ENCODE results near the gene S1PR2. TPM values are rescaled to one million over a fixed set of nuclear protein-coding genes. Genes with fewer than 3 reads are reported as not detected.
"Not testable (repeated sequence)": the region's sequence is repeated elsewhere in the genome, so short reads cannot be mapped to it uniquely, and the experiment has no call there.

The S1PR2 gene
- total RNA-seq, 1 experiment from 2014 or later = 4.9 TPM

GRCh38 chr19:10224337-10224736 is 6.8 kb downstream of the S1PR2 start:
- DNase-seq (ENCODE audit: low read depth) = no peak

DNA sequence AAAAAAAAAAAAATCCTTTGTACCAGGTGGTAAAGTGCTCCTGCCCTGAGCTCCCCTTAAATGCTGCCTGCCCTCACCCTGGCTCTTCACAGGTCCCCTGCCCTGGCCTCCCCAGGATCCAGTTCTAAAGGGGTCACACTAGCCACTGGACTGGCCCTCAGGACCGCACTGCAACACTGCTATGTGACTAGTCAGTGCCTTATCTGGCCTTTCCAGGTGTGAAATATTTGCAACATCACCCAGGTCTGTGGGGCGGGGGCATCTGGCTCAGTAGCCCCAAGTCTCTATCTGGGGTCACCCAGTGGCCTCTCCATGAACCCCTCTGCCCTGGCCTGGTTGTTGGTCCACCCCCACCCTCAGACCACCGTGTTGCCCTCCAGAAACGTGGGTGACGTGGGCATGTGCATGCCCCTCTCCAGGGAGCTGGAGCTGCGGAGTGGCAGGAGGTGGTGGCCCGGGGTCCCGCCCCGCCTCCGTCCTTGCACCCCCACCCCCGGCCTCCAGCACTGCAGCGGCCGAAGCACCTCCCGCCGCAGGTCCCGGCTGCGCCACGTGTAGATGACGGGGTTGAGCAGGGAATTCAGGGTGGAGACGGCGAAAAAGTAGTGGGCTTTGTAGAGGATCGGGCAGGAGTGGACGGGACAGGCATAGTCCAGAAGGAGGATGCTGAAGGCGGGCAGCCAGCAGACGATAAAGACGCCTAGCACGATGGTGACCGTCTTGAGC is 7.5 kb downstream of the S1PR2 start:
- no peak for DNase-seq (ENCODE audit: low read depth)

DNA sequence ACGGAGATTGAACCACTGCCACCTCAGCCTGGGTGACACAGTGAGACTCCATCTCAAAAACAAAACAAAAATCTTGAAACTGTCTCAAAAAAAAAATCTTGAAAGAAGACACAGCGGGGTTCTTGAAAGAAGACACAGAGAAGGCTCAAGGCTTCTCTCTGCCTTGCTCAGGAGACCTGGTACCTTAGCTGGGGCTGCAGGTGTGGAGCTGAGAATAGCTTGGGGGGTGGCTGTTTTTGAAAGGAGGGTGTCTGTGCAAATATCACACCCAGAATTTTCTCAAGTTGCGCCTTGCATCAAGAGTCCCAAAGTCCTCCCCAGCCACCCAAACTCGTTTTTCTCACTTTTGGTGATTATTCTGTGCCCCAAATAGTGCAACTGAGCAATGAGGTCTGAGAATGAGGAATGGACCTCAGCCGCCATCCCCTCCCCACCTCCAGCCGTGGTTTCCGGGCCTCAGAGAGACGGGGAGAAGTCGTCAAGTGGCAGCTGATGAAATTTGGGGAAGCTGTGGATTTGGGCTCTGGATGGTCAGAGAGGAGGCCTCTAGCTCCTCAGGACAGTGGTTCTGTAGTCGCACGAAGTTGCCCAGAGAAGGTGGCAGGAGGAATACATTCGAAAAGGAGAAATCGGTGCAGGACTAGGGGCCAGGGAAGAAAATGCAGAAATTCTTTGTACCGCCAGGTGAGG is 8.8 kb downstream of the S1PR2 start:
- DNase-seq (ENCODE audit: low read depth) = no peak

GRCh38 chr19:10220695-10221094 is 10.4 kb downstream of the S1PR2 start:
- DNase-seq (ENCODE audit: low read depth) = no peak

GRCh38 chr19:10219678-10220077 is 11.5 kb downstream of the S1PR2 start:
- peak; percentile 36 for DNase-seq (ENCODE audit: low read depth)

DNA sequence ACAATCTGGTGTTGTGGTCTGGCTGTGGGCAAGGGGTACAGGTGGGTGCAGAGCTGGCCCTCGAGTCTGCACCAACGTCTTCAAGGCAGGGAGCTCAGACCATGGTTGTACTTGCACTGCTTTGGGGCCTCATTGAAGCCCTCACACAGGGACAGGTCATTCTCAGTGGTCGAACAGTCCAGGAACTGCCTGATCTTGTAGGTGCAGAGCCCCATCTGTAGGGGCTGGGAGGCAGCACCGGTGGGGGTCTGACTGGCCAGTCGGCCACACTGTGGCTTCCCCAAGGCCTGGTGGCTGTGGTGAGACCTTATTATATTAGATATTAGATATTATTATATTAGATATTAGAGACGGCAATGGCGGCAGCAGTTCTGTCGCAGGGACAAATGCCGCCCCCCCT is 14.0 kb downstream of the S1PR2 start:
- no peak for DNase-seq (ENCODE audit: low read depth)

GRCh38 chr19:10214784-10215183 is 16.3 kb downstream of the S1PR2 start:
- DNase-seq (ENCODE audit: low read depth) = no peak

DNA sequence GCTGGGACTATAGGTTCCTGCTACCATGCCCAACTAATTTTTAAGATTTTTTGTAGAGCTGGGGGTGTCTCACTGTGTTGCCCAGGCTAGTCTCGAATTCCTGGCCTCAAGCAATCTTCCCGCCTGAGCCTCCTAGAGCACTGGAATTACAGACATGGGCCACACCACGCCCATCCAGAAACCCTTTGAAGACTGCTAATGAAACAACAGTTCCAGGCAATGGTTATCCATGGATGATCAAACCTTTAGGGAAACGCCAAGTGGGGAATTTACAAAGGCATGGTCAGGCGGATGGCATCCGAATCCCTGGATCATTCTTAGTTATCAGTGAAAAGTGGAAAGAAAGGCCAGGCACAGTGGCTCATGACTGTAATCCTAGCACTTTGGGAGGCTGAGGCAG is 19.4 kb downstream of the S1PR2 start:
- DNase-seq (ENCODE audit: low read depth) = no peak

DNA sequence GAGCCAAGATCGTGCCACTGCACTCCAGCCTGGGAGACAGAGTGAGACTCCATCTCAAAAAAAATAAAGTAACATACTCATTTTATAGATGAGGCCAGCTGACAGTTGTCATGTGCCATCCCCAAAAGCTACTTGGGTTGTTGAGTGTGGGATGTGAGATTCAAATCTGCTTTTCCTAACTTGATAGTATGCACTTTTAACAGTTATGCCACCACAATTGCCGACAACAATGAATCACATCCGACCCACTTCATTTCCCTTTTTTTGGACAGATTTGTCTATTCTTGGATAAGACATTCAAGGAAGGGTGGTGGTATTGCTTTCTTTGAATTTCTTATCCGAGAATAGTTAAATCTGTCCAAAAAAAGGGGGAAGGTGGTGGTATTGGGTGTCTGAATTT is 20.1 kb downstream of the S1PR2 start:
- DNase-seq (ENCODE audit: low read depth) = peak; percentile 43

DNA sequence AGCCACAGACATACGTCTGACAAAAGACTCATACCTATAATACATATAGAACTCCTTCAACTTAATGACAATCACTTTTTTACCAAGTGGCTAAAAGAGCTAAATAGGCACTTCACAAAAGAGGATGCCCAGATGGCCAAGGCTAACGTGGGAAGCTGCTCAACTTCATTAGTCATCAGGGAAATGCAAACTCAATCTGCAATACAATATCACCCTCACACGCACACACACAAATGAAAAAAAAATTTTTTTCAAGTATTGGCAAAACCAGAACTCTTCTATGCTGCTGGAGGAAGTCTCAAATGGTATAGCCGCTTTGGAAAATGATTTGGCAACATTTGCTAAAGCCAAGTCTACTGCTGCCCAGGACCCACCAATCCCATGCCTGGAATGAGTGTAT is 21.8 kb downstream of the S1PR2 start:
- peak; percentile 80 for DNase-seq (ENCODE audit: low read depth)

DNA sequence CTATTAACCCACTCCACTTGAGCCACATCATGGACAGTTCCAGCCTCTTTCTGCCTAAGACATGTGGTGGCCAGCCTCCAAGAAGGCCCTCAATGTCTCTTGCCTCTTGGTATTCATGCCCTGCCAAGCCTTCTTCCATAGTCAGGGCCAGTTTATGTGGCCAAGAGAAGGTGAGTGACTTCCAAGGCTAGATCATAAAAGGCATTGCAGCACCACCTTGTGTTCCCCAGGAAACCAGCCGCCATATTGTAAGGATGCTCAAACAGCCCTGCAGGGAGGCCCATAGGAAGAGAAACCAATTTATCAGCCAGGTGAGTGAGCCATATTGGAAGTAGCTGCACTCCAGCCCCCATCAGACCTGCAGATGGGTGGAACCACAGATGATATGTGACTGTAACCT is 24.1 kb downstream of the S1PR2 start:
- no peak for DNase-seq (ENCODE audit: low read depth)

DNA sequence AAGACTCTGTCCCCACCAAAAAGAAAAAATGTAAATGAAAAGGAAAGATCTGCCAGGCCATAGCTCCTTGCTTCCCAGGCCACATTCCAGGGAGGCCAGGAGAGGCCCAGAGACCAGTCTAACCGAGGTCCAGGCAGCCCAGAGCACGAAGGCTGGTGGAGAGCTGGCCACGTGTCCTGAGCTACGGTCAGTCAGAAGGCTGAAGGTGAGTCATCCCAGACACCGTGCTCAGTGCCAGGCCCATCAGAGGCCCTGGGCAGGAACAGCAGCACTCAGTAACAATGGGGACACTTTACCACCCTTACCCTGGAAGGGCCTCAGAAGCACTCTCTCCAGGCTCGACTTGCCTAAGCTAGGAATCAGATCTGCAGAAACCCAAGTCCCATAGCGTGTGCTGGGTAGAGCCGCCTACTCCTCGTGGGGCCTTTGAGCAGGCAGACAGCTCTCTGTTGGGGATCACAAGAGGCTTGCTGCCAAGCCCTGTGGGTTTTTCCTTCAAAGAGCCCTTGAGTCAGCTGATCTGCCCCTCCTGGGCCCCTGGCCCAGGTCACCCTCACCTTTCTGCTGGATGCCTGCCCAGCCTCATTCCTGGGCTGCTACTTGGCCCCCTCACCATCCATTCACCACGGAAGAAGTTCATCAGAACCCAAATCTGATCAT is 24.8 kb downstream of the S1PR2 start:
- peak; percentile 92 for DNase-seq (ENCODE audit: low read depth)

DNA sequence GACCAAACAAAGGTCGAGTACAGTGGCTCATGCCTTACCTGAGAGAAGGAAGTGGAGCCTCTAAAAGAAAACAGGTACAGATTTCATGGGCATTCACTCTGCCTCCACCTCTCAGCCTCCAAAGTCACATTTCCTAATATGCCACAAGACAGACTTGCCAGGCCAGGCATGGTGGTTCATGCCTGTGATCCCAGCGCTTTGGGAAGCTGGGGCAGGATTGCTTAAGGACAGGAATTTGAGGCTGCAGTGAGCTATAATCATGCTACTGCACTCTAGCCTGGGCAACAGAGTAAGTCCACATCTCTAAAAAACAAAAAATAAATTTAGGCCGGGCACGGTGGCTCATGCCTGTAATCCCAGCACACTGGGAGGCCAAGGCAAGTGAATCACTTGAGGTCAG is 25.5 kb downstream of the S1PR2 start:
- DNase-seq (ENCODE audit: low read depth) = no peak

DNA sequence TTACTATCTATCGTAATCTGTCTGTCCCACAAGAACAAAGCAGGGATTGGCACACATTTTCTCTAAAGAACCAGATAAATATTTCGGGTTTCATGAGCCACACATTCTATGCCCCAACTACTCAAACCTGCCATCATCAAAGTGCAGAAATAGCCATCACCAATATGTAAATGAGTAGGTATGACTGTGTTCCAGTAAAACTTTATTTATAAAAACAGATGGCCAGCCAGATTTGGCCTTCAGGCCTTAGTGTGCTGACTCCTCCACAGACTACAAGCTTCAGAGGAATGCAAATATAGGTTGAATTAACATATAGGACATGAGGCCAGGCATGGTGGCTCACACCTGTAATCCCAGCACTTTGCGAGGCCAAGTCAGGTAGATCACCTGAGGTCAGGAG is 27.4 kb downstream of the S1PR2 start:
- no peak for DNase-seq (ENCODE audit: low read depth)

- DNase-seq (ENCODE audit: low read depth) = no peak
Measured at GRCh38 chr19:10201176-10201575, 30.0 kb downstream of the S1PR2 start.

- not testable (repeated sequence) for DNase-seq (ENCODE audit: low read depth)
Measured at GRCh38 chr19:10200101-10200500, 31.0 kb downstream of the S1PR2 start.

DNA sequence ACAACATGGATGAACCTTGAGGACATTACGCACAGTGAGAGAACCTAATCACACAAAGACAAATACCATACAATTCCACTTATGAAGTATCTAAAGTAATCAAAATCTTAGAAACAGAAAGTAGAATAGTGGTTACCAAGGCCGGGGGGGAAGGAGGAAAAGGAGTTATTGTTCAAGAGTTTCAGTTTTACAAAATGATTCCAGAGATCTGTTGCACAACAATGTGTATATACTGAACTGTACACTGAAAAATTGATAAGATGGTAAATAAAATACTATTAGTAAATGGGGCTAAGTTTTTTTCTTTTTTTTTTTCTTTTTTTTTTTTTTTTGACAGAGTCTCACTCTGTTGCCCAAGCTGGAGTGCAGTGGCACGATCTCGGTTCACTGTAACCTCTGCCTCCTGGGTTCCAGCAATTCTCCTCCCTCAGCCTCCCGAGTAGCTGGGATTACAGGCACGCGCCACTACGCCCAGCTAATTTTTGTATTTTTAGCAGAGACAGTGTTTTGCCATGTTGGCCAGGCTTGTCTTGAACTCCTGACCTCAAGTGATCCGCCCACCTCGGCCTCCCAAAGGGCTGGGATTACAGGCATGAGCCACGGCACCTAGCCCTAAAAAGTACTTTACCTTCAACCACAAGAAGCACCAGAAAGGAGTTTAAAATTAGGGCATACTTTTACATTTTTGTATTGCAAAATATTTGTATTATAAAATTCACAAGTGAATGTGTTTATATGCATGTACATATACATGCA is 32.1 kb downstream of the S1PR2 start:
- DNase-seq (ENCODE audit: low read depth) = not testable (repeated sequence)

DNA sequence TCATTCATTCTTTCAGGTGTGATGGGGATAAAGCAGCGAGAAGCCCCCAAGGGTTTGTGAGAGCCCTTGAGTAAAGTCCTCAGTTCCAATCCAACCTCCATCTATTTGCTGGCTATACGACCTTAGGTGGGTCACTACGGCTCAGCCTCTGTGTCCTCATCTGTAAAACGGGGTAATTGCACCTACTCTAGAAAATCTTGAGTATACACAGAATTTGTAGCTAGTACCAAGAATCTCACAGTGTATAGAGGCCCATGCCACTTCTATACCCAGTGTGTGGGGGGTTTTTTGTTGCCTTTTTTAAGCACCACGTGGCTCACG is 36.0 kb downstream of the S1PR2 start:
- no peak for DNase-seq (ENCODE audit: low read depth)

DNA sequence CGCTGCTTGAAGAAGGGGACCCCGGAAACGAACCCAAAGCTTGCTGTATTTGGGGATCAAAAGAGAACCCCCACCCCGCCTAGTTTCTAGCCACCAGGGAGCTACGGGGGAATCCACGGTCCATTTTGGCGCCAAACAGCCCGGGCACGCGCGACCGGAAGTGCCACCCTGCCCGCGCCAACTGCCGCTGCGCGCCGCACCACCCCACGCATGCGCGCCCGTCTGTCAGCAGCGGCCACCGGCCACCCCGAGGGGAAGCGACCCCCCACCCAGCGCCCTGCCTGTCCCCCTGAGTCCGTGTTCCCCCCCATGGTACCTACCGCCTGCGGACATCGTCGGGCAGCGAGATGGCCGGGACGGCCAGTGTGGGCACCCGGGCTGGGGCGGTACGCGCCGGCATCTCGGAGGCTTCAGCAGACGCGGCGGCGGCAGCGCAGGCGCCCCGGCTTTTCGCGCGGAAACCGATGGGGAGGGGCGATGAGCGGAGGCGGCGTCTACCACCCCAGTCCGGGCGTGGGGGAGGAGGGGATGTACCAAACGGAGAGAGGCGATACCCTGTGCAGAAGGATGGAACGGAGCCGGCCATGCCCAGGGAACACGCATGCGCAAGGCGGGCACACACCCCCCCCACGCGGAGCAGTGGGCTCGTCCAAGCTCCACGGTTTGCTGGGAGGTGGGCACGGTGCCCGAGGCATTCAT is 36.5 kb downstream of the S1PR2 start, which contains the start of gene DNMT1:
Gene DNMT1, minus strand, starts transcription at position 454 of the 699 bp plus-strand sequence. Its CDS starts 54 bp downstream, at position 400.
- DNase-seq (ENCODE audit: low read depth) = peak; percentile 96

GRCh38 chr19:10193790-10194499 is 37.2 kb downstream of the S1PR2 start:
- DNase-seq (ENCODE audit: low read depth) = peak; percentile 70

GRCh38 chr19:10192922-10193321 is 38.2 kb downstream of the S1PR2 start:
- DNase-seq (ENCODE audit: low read depth) = no peak

Data from RPMI7951 (cell line).